SK-N-SH (cell line): ENCODE data around the gene MPHOSPH9. TPM values are rescaled to one million over a fixed set of nuclear protein-coding genes. Genes with fewer than 3 reads are reported as not detected.

ENCODE experiments used
- CTCF ChIA-PET: fragments of 300-600, 350-600 bp; formaldehyde crosslinking; extraction: SDS; loops from one replicate; lab custom pipeline; 2021; lab: Yijun Ruan, JAX
- POLR2A ChIA-PET: fragments of 350-600 bp; sonication (Branson Sonifier 250); formaldehyde crosslinking; extraction: SDS; loops from one replicate; lab custom pipeline; 2020; ENCODE audit warnings: antibody characterized with exemption, inconsistent platforms; lab: Yijun Ruan, JAX
- DNase-seq: peaks from one replicate; pipeline ENCODE4 v3.0.0; 2012
- H2AFZ ChIP-seq: fragments of 200-600 bp; sonication (generic); 2 replicates; pipeline ENCODE4 v1.8.1; 2016; ENCODE audit warnings: antibody characterized with exemption, mild to moderate bottlenecking, low read depth
- H3F3A ChIP-seq: fragments of 200-600 bp; sonication (generic); replicated peaks from 2 replicates; pipeline ENCODE3; 2016; ENCODE audit warnings: antibody characterized with exemption, mild to moderate bottlenecking; ENCODE audit not compliant: insufficient read depth
- H3K27ac ChIP-seq, 2 experiments: fragments of 200-500 bp in 1 of 2; fragments of 200-600 bp in 1 of 2; sonication (Bioruptor generic) in 1 of 2; sonication (generic), shearing (Covaris generic) in 1 of 2; 2 replicates each; pipeline versions ENCODE4 v1.5.1 to v1.6.1; 2014 to 2016; ENCODE audit warnings: low read depth in 2 of 2, inconsistent platforms in 1 of 2, low read length in 1 of 2, mild to moderate bottlenecking in 1 of 2, mixed read lengths in 1 of 2
- H3K27me3 ChIP-seq: fragments of 200-600 bp; sonication (generic), shearing (Covaris generic); 2 replicates; pipeline ENCODE4 v1.6.1; 2016; ENCODE audit warnings: mixed run types; ENCODE audit not compliant: insufficient read depth
- H3K36me3 ChIP-seq, 2 experiments: fragments of 200-500 bp in 1 of 2; fragments of 200-600 bp in 1 of 2; sonication (Bioruptor generic) in 1 of 2; sonication (generic) in 1 of 2; replicated peaks in 1 of 2; 2 replicates each; pipeline versions ENCODE3 to v1.5.1; 2014 to 2016; ENCODE audit warnings: low read length in 1 of 2, mild to moderate bottlenecking in 1 of 2; ENCODE audit not compliant: insufficient read depth in 2 of 2, control insufficient read depth in 1 of 2
- H3K4me1 ChIP-seq, 2 experiments: fragments of 200-500 bp in 1 of 2; fragments of 200-600 bp in 1 of 2; sonication (Bioruptor generic) in 1 of 2; sonication (generic), shearing (Covaris generic) in 1 of 2; 2 replicates each; pipeline versions ENCODE4 v1.5.1 to v1.6.1; 2014 to 2016; ENCODE audit warnings: low read depth in 1 of 2, low read length in 1 of 2, mixed run types in 1 of 2; ENCODE audit not compliant: insufficient read depth in 2 of 2, control insufficient read depth in 1 of 2
- H3K4me2 ChIP-seq: fragments of 200-600 bp; sonication (generic), shearing (Covaris generic); 2 replicates; pipeline ENCODE4 v1.6.1; 2017; ENCODE audit warnings: mixed run types
- H3K4me3 ChIP-seq, 2 experiments: fragments of 200-500 bp in 1 of 2; fragments of 200-600 bp in 1 of 2; sonication (Bioruptor generic) in 1 of 2; sonication (generic), shearing (Covaris generic) in 1 of 2; 2 replicates each; pipeline versions ENCODE4 v1.5.1 to v1.8.1; 2014 to 2016; ENCODE audit warnings: low read depth in 2 of 2, inconsistent platforms in 1 of 2, low read length in 1 of 2, mild to moderate bottlenecking in 1 of 2, mixed read lengths in 1 of 2, moderate library complexity in 1 of 2
- H3K79me2 ChIP-seq: fragments of 200-600 bp; sonication (generic); 2 replicates; pipeline ENCODE4 v1.8.1; 2017; ENCODE audit warnings: mild to moderate bottlenecking; ENCODE audit not compliant: insufficient read depth
- H3K9ac ChIP-seq: fragments of 200-600 bp; sonication (generic); 2 replicates; pipeline ENCODE4 v1.6.1; 2017; ENCODE audit warnings: mixed run types
- H3K9me2 ChIP-seq: fragments of 200-600 bp; sonication (generic); 2 replicates; pipeline ENCODE4 v1.6.1; 2017; ENCODE audit warnings: mixed run types
- H3K9me3 ChIP-seq: fragments of 200-600 bp; sonication (generic); 2 replicates; pipeline ENCODE4 v1.6.1; 2017; ENCODE audit warnings: mixed run types, mild to moderate bottlenecking, moderate library complexity
- H4K20me1 ChIP-seq: fragments of 200-600 bp; sonication (generic); 2 replicates; pipeline ENCODE4 v1.6.1; 2017; ENCODE audit warnings: mild to moderate bottlenecking, mixed run types; ENCODE audit not compliant: insufficient read depth
- ELF1 ChIP-seq: IDR thresholded peaks from 2 replicates; pipeline ENCODE4 v1.4.0; 2012
- EP300 ChIP-seq, 2 experiments: IDR thresholded peaks; 2 replicates each; pipeline versions ENCODE4 v1.4.0 to v1.6.1; 2012; ENCODE audit warnings: borderline replicate concordance in 1 of 2, low read depth in 1 of 2, low read length in 1 of 2
- EZH2phosphoT487 ChIP-seq: fragments of 200-600 bp; sonication (generic); IDR thresholded peaks from 2 replicates; pipeline ENCODE4 v1.6.1; 2017; ENCODE audit warnings: low read depth, mixed run types, mild to moderate bottlenecking, antibody characterized with exemption, moderate library complexity, borderline replicate concordance
- FOXM1 ChIP-seq: IDR thresholded peaks from 2 replicates; pipeline ENCODE4 v1.4.0; 2012; ENCODE audit warnings: low read depth, mild to moderate bottlenecking
- GABPA ChIP-seq: IDR thresholded peaks from 2 replicates; pipeline ENCODE4 v1.4.0; 2012; ENCODE audit warnings: low read depth, mild to moderate bottlenecking
- GATA2 ChIP-seq: sonication (generic); formaldehyde crosslinking; IDR thresholded peaks from 2 replicates; pipeline ENCODE4 v1.5.0; 2020; ENCODE audit warnings: mild to moderate bottlenecking, missing genetic modification reagents
- JUND ChIP-seq: IDR thresholded peaks from 2 replicates; pipeline ENCODE4 v1.4.0; 2012
- MEF2A ChIP-seq: IDR thresholded peaks from 2 replicates; pipeline ENCODE4 v1.4.0; 2012; ENCODE audit warnings: low read depth, borderline replicate concordance
- MXI1 ChIP-seq: IDR thresholded peaks from 2 replicates; pipeline ENCODE4 v1.6.1; 2012; ENCODE audit warnings: mild to moderate bottlenecking, low read depth, low read length, improper control_type of control experiment
- NFIC ChIP-seq: IDR thresholded peaks from 2 replicates; pipeline ENCODE4 v1.4.0; 2012; ENCODE audit warnings: borderline replicate concordance
- RAD21 ChIP-seq: IDR thresholded peaks from 2 replicates; pipeline ENCODE4 v1.6.1; 2012; ENCODE audit warnings: mild to moderate bottlenecking, low read length
- RCOR1 ChIP-seq: fragments of 150-350 bp; IDR thresholded peaks from 2 replicates; pipeline ENCODE4 v1.6.1; 2017; ENCODE audit warnings: antibody characterized with exemption, low read length
- REST ChIP-seq: IDR thresholded peaks from 2 replicates; pipeline ENCODE4 v1.6.1; 2012; ENCODE audit warnings: mild to moderate bottlenecking, low read depth, low read length, moderate library complexity
- RFX5 ChIP-seq: IDR thresholded peaks from 2 replicates; pipeline ENCODE4 v1.6.1; 2012; ENCODE audit warnings: mild to moderate bottlenecking, improper control_type of control experiment, low read length
- SIN3A ChIP-seq: IDR thresholded peaks from 2 replicates; pipeline ENCODE4 v1.6.1; 2012; ENCODE audit warnings: low read depth, mild to moderate bottlenecking, low read length, moderate library complexity, borderline replicate concordance
- TEAD4 ChIP-seq: IDR thresholded peaks from 2 replicates; pipeline ENCODE4 v1.4.0; 2012; ENCODE audit warnings: mild to moderate bottlenecking, borderline replicate concordance; ENCODE audit not compliant: insufficient read depth
- WGBS: methylation state at CpG from one replicate; pipeline ENCODE4 v1.1.6; 2017; ENCODE audit warnings: low lambda C conversion rate; 5-methylcytosine and 5-hydroxymethylcytosine counted together
- polyA plus RNA-seq, 3 experiments: library from polyadenylated mRNA; depleted of rRNA; stranded (reverse); fragments of >200 nt; gene quantifications; 2 replicates each; pipeline ENCODE4 v1.2.3, GENCODE V29; 2012

MPHOSPH9 gene
- polyA plus RNA-seq, 1 of the 3 experiments (the other 2 are of a cell fraction) = 9.0 TPM

- Histone ChIP-seq H2AFZ (no peak overlapping the region), H3K4me2 (no peak overlapping the region), H3F3A (peaks cover 9% of the 10 kb centered on the region), H3K9me3 (no peaks in the 10 kb centered on the region), H3K4me3 (no peak overlapping the region), H3K36me3 (peaks cover 2 to 16% of the 10 kb centered on the region in 2 experiments), H3K4me1 (peaks cover 0 to 11% of the 10 kb centered on the region in 2 experiments; a peak in 1 of 4 replicates), H3K9me2 (no peaks in the 10 kb centered on the region), H3K9ac (no peak overlapping the region)
- POLR2A ChIA-PET = interaction anchor here (0.8 kb wide), 1 partner anchor 11 kb away, joined by 3 read pairs; no protein-coding TSS in a partner anchor
- WGBS = 55% methylated on average over 2 of the region's 2 CpGs
- TF ChIP-seq SIN3A (no peak), FOXM1 (no peak), TEAD4 (no peak), MEF2A (no peak), RFX5 (no peak), RAD21 (no peak), RCOR1 (no peak), GATA2 (CRISPR knock-in tag) (no peak), EP300 (IDR thresholded peaks at IDR 0.05; ENCODE audit: borderline replicate concordance in 1 of 2, low read depth in 1 of 2, low read length in 1 of 2) (no peak), REST (no peak), ELF1 (no peak), NFIC (no peak), EZH2phosphoT487 (no peak), GABPA (no peak), JUND (no peak), MXI1 (no peak)
- TF ChIP-seq, all 33 proteins: peak for 0
- no peaks in the 10 kb centered on the region for H3K27me3 ChIP-seq
- DNase-seq = no peak
- H3K79me2 ChIP-seq = peaks cover 80% of the 10 kb centered on the region
- CTCF ChIA-PET = interaction anchor here (0.6 to 8.6 kb wide), 52 partner anchors 10 to 445 kb away, joined by 3 to 88 read pairs (median 4); partner anchors contain the start of genes ABCB9, ARL6IP4 and OGFOD2
- H4K20me1 ChIP-seq = no peaks in the 10 kb centered on the region
- H3K27ac ChIP-seq = no peak overlapping the region
Observed at GRCh38 chr12:123238330-123238682, 5.4 kb upstream of the MPHOSPH9 start.
